Right lobe of liver (tissue), 4 donors: ENCODE data around the gene PODXL.

ENCODE experiments used
- POLR2A ChIP-seq: fragments of 450-650 bp; IDR thresholded peaks from one replicate; pipeline ENCODE4 v1.6.1; 2017; ENCODE audit warnings: antibody characterized with exemption, mild to moderate bottlenecking
- TF ChIP-seq, protein P1 (sequence below), 4 donors: fragments of 200-600 bp in 3 of 4; fragments of 450-650 bp in 1 of 4; IDR thresholded peaks; one replicate each; pipeline versions ENCODE4 v1.5.1 to v1.8.0; 2016 to 2022; ENCODE audit warnings: antibody characterized with exemption in 4 of 4, mild to moderate bottlenecking in 2 of 4
- donor health status: DM: no; HTN: no; CAD: no.
- donor health status: DM: no; HTN: no; CAD: no.
- donor health status: DM: no; HTN: yes; CAD: no.

DNA sequence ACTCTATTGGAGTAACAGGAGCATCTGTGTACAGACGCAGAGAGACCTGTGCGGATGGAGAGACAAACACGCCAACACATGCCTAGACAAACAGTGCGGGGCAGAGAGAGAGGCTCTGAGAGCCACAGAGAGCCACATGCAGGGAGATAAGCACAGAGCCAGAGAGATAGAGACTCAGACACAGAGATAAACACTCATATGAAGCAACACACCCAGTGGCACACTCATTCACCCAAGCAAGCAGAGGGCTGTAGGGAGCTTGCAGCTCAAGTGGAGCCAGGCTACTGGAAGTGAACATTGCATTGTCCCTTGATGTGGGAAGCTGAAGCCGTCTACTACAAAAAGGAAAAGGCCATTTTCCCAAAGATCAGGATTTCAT lies 46.6 kb upstream of the PODXL start:
- TF ChIP-seq, protein P1, sequence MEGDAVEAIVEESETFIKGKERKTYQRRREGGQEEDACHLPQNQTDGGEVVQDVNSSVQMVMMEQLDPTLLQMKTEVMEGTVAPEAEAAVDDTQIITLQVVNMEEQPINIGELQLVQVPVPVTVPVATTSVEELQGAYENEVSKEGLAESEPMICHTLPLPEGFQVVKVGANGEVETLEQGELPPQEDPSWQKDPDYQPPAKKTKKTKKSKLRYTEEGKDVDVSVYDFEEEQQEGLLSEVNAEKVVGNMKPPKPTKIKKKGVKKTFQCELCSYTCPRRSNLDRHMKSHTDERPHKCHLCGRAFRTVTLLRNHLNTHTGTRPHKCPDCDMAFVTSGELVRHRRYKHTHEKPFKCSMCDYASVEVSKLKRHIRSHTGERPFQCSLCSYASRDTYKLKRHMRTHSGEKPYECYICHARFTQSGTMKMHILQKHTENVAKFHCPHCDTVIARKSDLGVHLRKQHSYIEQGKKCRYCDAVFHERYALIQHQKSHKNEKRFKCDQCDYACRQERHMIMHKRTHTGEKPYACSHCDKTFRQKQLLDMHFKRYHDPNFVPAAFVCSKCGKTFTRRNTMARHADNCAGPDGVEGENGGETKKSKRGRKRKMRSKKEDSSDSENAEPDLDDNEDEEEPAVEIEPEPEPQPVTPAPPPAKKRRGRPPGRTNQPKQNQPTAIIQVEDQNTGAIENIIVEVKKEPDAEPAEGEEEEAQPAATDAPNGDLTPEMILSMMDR (IDR thresholded peaks at IDR 0.05), result no peak
- TF ChIP-seq POLR2A, result no peak
